RWPE1 (cell line): ENCODE data around the gene QRSL1.
"Not testable (repeated sequence)": the region's sequence is repeated elsewhere in the genome, so short reads cannot be mapped to it uniquely, and the experiment has no call there.

Experiments used
- CTCF ChIA-PET: fragments of 350-600 bp; sonication (Branson Sonifier 250); formaldehyde crosslinking; extraction: SDS; loops from one replicate; lab custom pipeline; 2021; lab: Yijun Ruan, JAX
- POLR2A ChIA-PET: fragments of 400-600 bp; formaldehyde crosslinking; extraction: SDS; loops from one replicate; lab custom pipeline; 2020; ENCODE audit warnings: antibody characterized with exemption; ENCODE audit not compliant: low non-redundant PET; lab: Yijun Ruan, JAX
- DNase-seq: peaks from one replicate; pipeline ENCODE4 v3.0.0; 2012; ENCODE audit warnings: low spot score
- H3K27ac ChIP-seq: fragments of 450-650 bp; 2 replicates; pipeline ENCODE4 v1.5.1; 2017
- TF ChIP-seq, protein P1 (sequence below): fragments of 450-650 bp; conservative IDR thresholded peaks from 2 replicates; pipeline ENCODE4 v1.5.1; 2017; ENCODE audit warnings: low read depth, mild to moderate bottlenecking

The QRSL1 gene, protein sequence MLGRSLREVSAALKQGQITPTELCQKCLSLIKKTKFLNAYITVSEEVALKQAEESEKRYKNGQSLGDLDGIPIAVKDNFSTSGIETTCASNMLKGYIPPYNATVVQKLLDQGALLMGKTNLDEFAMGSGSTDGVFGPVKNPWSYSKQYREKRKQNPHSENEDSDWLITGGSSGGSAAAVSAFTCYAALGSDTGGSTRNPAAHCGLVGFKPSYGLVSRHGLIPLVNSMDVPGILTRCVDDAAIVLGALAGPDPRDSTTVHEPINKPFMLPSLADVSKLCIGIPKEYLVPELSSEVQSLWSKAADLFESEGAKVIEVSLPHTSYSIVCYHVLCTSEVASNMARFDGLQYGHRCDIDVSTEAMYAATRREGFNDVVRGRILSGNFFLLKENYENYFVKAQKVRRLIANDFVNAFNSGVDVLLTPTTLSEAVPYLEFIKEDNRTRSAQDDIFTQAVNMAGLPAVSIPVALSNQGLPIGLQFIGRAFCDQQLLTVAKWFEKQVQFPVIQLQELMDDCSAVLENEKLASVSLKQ

DNA sequence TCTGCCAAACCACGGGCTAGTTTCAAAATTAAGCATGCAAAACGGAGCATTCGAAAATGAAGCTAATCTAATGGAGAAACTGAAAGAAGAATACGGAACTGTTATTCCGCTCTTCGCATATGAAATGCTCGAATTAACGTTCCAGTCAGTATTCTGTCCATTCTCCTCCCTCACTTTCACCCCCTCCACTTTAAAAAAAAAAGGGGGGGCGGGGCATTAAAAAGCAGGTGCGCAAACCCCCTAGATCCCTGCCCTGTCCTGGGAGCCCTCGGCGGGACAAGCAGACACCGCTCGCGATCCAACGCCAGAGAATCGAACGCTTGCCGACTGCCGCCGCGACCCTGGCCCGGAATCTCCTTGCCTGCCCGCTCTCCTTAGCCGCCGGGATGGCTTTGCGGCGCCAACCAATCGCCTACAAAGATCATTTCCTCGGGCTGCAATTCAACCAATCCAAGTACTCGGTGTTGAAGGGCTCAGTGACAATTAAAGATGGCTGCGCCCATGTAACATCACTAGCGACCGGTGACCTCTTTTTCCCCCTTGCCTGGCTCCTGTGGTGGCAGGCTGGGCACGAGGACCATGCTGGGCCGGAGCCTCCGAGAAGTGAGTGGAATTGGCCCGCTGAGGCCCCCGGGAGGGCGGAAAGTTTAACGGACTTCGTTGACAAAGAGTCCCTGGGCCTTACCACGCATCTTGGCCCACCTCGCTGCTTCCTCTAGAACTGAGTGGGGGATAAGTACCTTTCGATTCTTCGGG is at the start of gene QRSL1, which contains the start of gene RTN4IP1:
TSS of gene QRSL1 (plus strand) at position 476 of the 756 bp plus-strand sequence. CDS start at position 580, 104 bp downstream.
TSS of gene RTN4IP1 (minus strand) at position 396 of the 756 bp plus-strand sequence. CDS start 477 bp downstream, outside the sequence.
- peak; percentile 99 for DNase-seq
- peak within 1 kb of the TSS; percentile 71 for H3K27ac ChIP-seq
- CTCF ChIA-PET, result no interaction called here
- TF ChIP-seq, protein P1, sequence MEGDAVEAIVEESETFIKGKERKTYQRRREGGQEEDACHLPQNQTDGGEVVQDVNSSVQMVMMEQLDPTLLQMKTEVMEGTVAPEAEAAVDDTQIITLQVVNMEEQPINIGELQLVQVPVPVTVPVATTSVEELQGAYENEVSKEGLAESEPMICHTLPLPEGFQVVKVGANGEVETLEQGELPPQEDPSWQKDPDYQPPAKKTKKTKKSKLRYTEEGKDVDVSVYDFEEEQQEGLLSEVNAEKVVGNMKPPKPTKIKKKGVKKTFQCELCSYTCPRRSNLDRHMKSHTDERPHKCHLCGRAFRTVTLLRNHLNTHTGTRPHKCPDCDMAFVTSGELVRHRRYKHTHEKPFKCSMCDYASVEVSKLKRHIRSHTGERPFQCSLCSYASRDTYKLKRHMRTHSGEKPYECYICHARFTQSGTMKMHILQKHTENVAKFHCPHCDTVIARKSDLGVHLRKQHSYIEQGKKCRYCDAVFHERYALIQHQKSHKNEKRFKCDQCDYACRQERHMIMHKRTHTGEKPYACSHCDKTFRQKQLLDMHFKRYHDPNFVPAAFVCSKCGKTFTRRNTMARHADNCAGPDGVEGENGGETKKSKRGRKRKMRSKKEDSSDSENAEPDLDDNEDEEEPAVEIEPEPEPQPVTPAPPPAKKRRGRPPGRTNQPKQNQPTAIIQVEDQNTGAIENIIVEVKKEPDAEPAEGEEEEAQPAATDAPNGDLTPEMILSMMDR, result no peak
- POLR2A ChIA-PET, result no interaction called here

DNA sequence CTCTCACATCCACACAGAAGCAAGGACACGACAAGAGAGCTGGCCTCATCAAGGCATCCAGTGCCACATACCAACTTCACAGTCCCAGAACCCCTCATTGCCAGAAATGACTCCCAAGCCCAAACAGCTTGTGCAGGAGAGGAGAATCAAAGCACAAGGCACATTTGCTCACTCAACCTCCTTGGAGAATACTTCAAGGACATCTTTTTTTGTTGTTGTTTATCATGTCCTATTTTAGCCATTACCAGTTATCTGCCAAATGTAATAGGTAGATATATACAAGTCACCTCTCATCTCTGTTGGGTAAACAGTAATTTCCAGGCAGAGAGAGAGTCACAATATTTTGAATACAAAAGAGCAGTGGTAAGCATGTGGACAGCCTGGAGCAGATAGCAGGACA is 47.9 kb upstream of the QRSL1 start:
- H3K27ac ChIP-seq, result no peak overlapping the region
- ChIA-PET CTCF (interaction anchor here (0.7 kb wide), 1 partner anchor 15 kb away, joined by 3 read pairs; no protein-coding TSS in a partner anchor), POLR2A (no interaction called here)
- TF ChIP-seq, protein P1, result no peak
- no peak for DNase-seq

DNA sequence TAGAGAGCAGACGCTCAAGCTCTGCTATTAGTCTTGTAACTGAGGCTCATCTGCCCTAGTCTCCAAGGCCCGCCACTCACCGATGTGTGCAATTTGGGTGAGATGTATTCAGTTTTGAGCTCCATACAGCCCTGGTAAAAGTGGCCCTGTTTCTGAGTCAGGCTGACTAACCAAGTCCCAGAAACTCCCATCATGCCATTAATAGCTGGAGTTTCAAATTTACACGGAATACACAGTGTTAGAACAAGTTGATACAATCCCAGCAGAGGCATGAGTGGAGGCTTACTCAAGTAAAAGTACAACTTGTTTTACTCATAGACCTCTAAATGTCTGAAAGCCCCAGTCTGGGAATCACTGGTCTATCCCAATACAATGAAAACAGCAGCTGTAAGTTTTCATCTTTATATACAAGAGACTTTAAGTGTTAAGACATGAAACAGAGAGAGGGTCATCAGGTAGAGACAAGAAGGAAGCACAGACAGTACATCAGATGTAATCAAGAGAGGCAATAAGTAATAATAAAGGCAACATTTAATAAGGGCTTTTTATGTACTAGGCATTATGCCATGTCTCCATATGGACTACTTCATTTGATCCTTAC is 42.5 kb upstream of the QRSL1 start:
- no peak overlapping the region for H3K27ac ChIP-seq
- POLR2A ChIA-PET, result no interaction called here
- CTCF ChIA-PET, result interaction anchor here (0.7 kb wide), 1 partner anchor 845 kb away, joined by 3 read pairs; no protein-coding TSS in a partner anchor
- no peak for DNase-seq
- TF ChIP-seq, protein P1, result no peak

DNA sequence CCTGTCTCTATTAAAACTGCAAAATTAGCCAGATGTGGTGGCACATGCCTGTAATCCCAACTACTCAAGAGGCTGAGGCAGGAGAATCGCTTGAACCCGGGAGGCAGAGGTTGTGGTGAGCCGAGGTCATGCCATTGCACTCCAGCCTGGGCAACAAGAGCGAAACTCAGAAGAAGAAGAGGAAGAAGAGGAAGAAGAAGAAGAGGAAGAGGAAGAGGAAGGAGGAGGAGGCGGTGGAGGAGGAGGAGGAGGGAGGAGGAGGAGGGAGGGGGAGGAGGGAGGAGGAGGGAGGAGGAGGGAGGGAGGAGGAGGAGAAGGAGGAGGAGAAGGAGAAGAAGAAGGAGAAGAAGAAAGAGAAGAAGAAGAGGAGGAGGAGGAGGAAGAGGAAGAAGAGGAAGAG is 40.4 kb upstream of the QRSL1 start:
- CTCF ChIA-PET, result interaction anchor here (0.7 kb wide), 1 partner anchor 130 kb away, joined by 3 read pairs; no protein-coding TSS in a partner anchor
- POLR2A ChIA-PET, result not testable (repeated sequence)

DNA sequence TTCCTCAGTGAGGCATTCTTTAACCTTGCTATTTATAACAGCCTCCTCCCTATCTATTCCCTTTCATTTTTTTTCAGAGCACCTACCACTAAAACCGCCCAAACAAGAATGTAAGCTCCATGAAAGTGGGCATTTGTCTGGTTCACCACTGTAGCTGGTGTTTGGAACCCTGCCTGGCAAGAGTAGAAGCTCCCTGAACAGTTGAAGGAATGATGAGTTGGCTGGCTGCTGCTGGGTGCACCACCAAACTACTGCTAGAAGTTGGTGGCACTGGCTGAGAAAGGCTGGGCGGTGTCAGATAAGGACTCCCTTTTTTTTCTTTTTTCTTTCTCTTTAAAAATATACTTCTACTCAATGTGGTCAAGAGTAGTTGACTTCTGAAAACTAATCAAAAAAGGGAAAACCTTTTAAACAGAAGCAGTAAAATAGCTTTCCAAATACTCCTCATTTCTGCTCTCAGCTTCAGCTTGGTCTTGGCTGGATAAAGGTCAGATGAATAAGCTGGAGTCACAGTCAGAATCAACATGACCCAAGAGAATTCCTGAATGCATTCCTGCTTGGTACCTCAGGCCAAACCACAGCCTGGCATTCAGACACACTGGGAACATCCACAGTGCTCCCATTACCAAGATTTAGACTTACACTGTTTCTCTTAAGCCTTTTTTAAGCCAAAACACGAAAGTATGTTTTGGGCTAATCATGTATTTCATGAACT is 38.1 kb upstream of the QRSL1 start:
- CTCF ChIA-PET, result interaction anchor here (0.6 kb wide), 1 partner anchor 79 kb away, joined by 3 read pairs; no protein-coding TSS in a partner anchor
- no peak for DNase-seq
- TF ChIP-seq, protein P1, result no peak
- POLR2A ChIA-PET, result no interaction called here
- no peak overlapping the region for H3K27ac ChIP-seq

More for the DNA sequence above, 40.4 kb upstream of the QRSL1 start:
- DNase-seq, H3K27ac ChIP-seq: not testable (repeated sequence)

DNA sequence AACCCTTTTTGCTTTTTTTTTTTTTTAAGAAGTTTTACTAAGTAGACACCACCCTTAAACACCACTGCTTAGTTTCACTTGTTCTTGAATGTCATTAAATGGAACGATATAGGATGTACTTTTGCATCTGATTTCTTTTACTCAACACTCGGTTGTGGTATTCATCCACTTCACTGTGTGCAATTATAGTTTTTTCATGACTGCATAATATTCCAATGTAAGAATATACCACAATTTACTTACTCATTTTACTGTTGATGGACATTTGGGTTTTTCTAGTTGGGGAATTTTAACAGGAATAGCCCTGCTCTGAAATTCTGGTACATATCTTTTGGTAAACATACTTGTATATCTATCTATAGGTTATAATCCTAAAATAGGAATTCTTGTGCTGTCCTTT is 29.9 kb upstream of the QRSL1 start:
- TF ChIP-seq, protein P1, result no peak
- H3K27ac ChIP-seq, result no peak overlapping the region
- ChIA-PET POLR2A (no interaction called here), CTCF (no interaction called here)
- DNase-seq, result no peak
